Stomach (tissue), 4 donors: ENCODE data around the gene BBX.

Experiments
- CTCF ChIP-seq, 7 experiments: fragments of 450-650 bp in 4 of 7; fragments of 200-600 bp in 3 of 7; sonication (generic) in 3 of 7; IDR thresholded peaks; one replicate each; pipeline ENCODE4 v1.5.1; 2016 to 2019; ENCODE audit warnings: antibody characterized with exemption in 7 of 7, control low read depth in 2 of 7, mild to moderate bottlenecking in 1 of 7
- POLR2AphosphoS5 ChIP-seq, 3 donors: sonication (generic); formaldehyde crosslinking; IDR thresholded peaks; one replicate each; pipeline ENCODE4 v1.6.1; 2016; ENCODE audit warnings: antibody characterized with exemption in 3 of 3

- TF ChIP-seq CTCF (IDR thresholded peaks at IDR 0.05) (no peak), POLR2AphosphoS5 (IDR thresholded peaks at IDR 0.05) (no peak)
These were observed 1.2 kb upstream of the BBX start for GRCh38 chr3:107521469-107522059.
